ENCODE results near the gene F2RL3.

F2RL3 gene

GRCh38 chr19:16895467-16896145 is 6.8 kb downstream of the F2RL3 start:
- no peak for DNase-seq

- DNase-seq = no peak
Observed at GRCh38 chr19:16896146-16897028, 7.6 kb downstream of the F2RL3 start.

- DNase-seq = peak; percentile 69
Observed at GRCh38 chr19:16897029-16897855, 8.4 kb downstream of the F2RL3 start.

- DNase-seq = no peak
Observed at GRCh38 chr19:16897856-16898161, 9.0 kb downstream of the F2RL3 start.

- no peak for DNase-seq
Observed at GRCh38 chr19:16898361-16899015, 9.7 kb downstream of the F2RL3 start.

- DNase-seq = no peak
Observed at GRCh38 chr19:16899566-16900075, 10.8 kb downstream of the F2RL3 start.

- no peak for DNase-seq
Observed at GRCh38 chr19:16901491-16902175, 12.8 kb downstream of the F2RL3 start.

- no peak for DNase-seq
Observed at GRCh38 chr19:16902545-16902944, 13.7 kb downstream of the F2RL3 start.

GRCh38 chr19:16903347-16903746 is 14.5 kb downstream of the F2RL3 start:
- no peak for DNase-seq

GRCh38 chr19:16904599-16904998 is 15.8 kb downstream of the F2RL3 start:
- no peak for DNase-seq

- no peak for DNase-seq
Observed at GRCh38 chr19:16908759-16909158, 20.0 kb downstream of the F2RL3 start.

GRCh38 chr19:16911046-16911445 is 22.2 kb downstream of the F2RL3 start:
- DNase-seq = no peak

GRCh38 chr19:16912780-16913179 is 24.0 kb downstream of the F2RL3 start:
- DNase-seq = no peak

- DNase-seq = no peak
Observed at GRCh38 chr19:16914421-16914820, 25.6 kb downstream of the F2RL3 start.

- DNase-seq = no peak
Observed at GRCh38 chr19:16915135-16915534, 26.3 kb downstream of the F2RL3 start.

- no peak for DNase-seq
Observed at GRCh38 chr19:16915734-16916133, 26.9 kb downstream of the F2RL3 start.

- DNase-seq = no peak
Observed at GRCh38 chr19:16917401-16917800, 28.6 kb downstream of the F2RL3 start.

- no peak for DNase-seq
Observed at GRCh38 chr19:16919496-16919895, 30.7 kb downstream of the F2RL3 start.

GRCh38 chr19:16920816-16921529 is 32.2 kb downstream of the F2RL3 start:
- DNase-seq = peak; percentile 50

- no peak for DNase-seq
Observed at GRCh38 chr19:16921766-16922591, 33.2 kb downstream of the F2RL3 start.

GRCh38 chr19:16922592-16922934 is 33.8 kb downstream of the F2RL3 start:
- DNase-seq = no peak
